NB4 (cell line): ENCODE results near the gene NFS1.
"Not testable (repeated sequence)": the region's sequence is repeated elsewhere in the genome, so short reads cannot be mapped to it uniquely, and the experiment has no call there.

Experiments
- DNase-seq: peaks from one replicate; pipeline ENCODE4 v3.0.0; 2010; ENCODE audit warnings: low read depth
- H3K4me3 ChIP-seq: one replicate; pipeline ENCODE4 v1.5.1; 2011; ENCODE audit warnings: mild to moderate bottlenecking, low read depth, low read length, moderate library complexity
- CTCF ChIP-seq: IDR thresholded peaks from one replicate; pipeline ENCODE4 v1.5.1; 2012; ENCODE audit warnings: low read depth, low read length
- MAX ChIP-seq: IDR thresholded peaks from 2 replicates; pipeline ENCODE4 v1.6.1; 2011; ENCODE audit warnings: low read depth, low read length
- MYC ChIP-seq: IDR thresholded peaks from 2 replicates; pipeline ENCODE4 v1.6.1; 2011; ENCODE audit warnings: low read depth, low read length
- POLR2A ChIP-seq: IDR thresholded peaks from 2 replicates; pipeline ENCODE4 v1.6.1; 2011; ENCODE audit warnings: mild to moderate bottlenecking; ENCODE audit not compliant: insufficient read length; ENCODE audit errors: extremely low read depth

NFS1 gene

GRCh38 chr20:35721219-35721618 is 22.1 kb upstream of the NFS1 start:
- DNase-seq = no peak
- no peak overlapping the region for H3K4me3 ChIP-seq
- TF ChIP-seq MAX (no peak), CTCF (no peak), POLR2A (no peak), MYC (no peak)

GRCh38 chr20:35720165-35721123 is 21.3 kb upstream of the NFS1 start:
- TF ChIP-seq CTCF (no peak), MYC (no peak)
- no peak for DNase-seq
- no peak overlapping the region for H3K4me3 ChIP-seq

DNA sequence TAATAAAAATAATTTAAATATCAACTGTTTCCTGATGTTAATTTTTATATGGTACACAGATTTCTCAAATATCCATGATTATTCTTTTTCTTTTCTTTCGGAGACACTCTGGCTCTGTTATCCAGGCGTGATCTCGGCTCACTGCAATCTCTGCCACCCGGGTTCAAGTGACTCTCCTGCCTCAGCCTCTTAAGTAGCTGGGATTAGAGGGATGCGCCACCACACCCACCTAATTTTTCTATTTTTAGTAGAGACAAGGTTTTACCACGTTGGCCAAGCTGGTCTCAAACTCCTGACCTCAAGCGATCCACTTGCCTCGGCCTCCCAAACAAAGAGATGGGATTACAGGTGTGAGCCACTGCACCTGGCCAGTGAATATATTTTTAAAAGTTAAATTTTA is 20.6 kb upstream of the NFS1 start:
- no peak overlapping the region for H3K4me3 ChIP-seq
- TF ChIP-seq MAX (no peak), CTCF (no peak), MYC (no peak), POLR2A (no peak)
- no peak for DNase-seq

DNA sequence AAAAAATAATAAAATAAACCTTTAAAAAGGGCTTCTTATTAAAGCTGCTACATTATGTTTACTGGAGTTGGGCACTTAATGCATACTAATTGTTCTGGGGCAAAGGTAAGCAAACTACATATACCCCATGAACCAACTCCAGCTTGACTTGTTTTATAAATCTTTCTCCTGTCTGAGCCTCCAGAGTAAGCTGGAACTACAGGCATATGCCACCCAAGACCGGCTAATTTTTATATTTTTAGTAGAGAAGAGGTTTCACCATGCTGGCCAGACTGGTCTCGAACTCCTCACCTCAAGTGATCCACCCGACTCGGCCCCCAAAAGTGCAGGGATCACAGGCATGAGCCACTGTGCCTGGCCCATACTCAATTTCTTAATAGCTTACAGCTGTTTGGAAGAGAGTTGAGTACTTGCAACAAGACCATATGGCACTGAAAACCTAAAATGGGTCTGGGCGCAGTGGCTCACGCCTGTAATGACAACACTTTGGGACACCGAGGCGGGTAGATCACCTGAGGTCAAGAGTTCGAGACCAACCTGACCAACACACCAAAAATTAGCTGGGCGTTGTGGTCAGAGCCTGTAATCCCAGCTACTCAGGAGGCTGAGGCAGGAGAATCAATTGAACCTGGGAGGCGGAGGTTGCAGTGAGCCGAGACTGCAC is 20.0 kb upstream of the NFS1 start:
- DNase-seq = no peak
- TF ChIP-seq CTCF = no peak
- TF ChIP-seq MAX = no peak
- TF ChIP-seq MYC = no peak
- no peak for TF ChIP-seq POLR2A
- no peak overlapping the region for H3K4me3 ChIP-seq

DNA sequence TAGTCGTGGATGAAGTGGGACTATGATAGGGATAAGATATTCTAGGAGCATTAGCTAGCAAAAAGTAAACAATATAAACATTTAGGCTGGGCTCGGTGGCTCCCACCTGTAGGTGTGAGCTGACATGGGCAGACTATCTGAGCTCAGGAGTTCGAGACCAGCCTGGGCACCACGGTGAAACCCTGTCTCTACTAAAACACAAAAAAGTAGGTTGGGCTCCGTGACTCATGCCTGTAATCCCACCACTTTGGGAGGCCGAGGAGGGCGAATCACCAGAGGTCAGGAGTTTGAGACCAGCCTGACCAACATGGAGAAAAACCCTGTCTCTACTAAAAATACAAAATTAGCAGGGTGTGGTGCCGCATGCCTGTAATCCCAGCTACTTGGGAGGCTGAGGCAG is 19.2 kb upstream of the NFS1 start:
- not testable (repeated sequence) for DNase-seq, H3K4me3 ChIP-seq

- no peak for DNase-seq
- H3K4me3 ChIP-seq = no peak overlapping the region
- TF ChIP-seq MAX = no peak
- no peak for TF ChIP-seq CTCF
- no peak for TF ChIP-seq POLR2A
- TF ChIP-seq MYC = no peak
Observed at GRCh38 chr20:35716330-35716729, 17.2 kb upstream of the NFS1 start.
